HEK293 (cell line): ENCODE measurements around the gene INPP5F.

Experiments
- CTCF ChIA-PET: fragments of 350-600 bp; formaldehyde crosslinking; extraction: SDS; loops from one replicate; lab custom pipeline; 2021; ENCODE audit warnings: antibody characterized with exemption; lab: Yijun Ruan, JAX
- POLR2A ChIA-PET: fragments of 300-600 bp; formaldehyde crosslinking; extraction: SDS; loops from one replicate; lab custom pipeline; 2020; ENCODE audit warnings: antibody characterized with exemption, inconsistent platforms; lab: Yijun Ruan, JAX
- H3K27ac ChIP-seq: fragments of 200-500 bp; sonication (Bioruptor generic); 2 replicates; pipeline ENCODE4 v1.5.1; 2014; ENCODE audit warnings: low read depth, low read length, control low read depth, inconsistent platforms; ENCODE audit errors: extremely low read depth
- H3K36me3 ChIP-seq, 2 experiments: fragments of 200-500 bp in 1 of 2; sonication (Bioruptor generic) in 1 of 2; 1 replicate in 1 of 2; 2 replicates in 1 of 2; pipeline ENCODE4 v1.5.1; 2014 to 2017; ENCODE audit warnings: inconsistent platforms in 2 of 2, low read length in 2 of 2; ENCODE audit not compliant: control insufficient read depth in 2 of 2, insufficient read depth in 1 of 2
- H3K4me1 ChIP-seq: fragments of 200-500 bp; sonication (Bioruptor generic); 2 replicates; pipeline ENCODE4 v1.5.1; 2014; ENCODE audit warnings: mild to moderate bottlenecking, low read length, inconsistent platforms; ENCODE audit not compliant: control insufficient read depth, insufficient read depth
- H3K4me3 ChIP-seq: 2 replicates; pipeline ENCODE4 v1.5.1; 2011; ENCODE audit warnings: low read depth, mild to moderate bottlenecking, control low read depth, low read length, moderate library complexity
- H3K9me3 ChIP-seq: fragments of 200-500 bp; sonication (Bioruptor generic); 2 replicates; pipeline ENCODE4 v1.5.1; 2014; ENCODE audit warnings: low read depth, low read length, inconsistent platforms; ENCODE audit not compliant: control insufficient read depth, insufficient read depth
- GFI1B ChIP-seq: fragments of 450-650 bp; formaldehyde crosslinking; IDR thresholded peaks from 2 replicates; pipeline ENCODE4 v1.5.1; 2016; ENCODE audit warnings: missing biosample characterization, missing genetic modification characterization
- GLIS1 ChIP-seq: fragments of 450-650 bp; formaldehyde crosslinking; IDR thresholded peaks from 2 replicates; pipeline ENCODE4 v1.5.1; 2016; ENCODE audit warnings: missing biosample characterization, missing genetic modification characterization
- IKZF3 ChIP-seq: fragments of 450-650 bp; IDR thresholded peaks from 2 replicates; pipeline ENCODE4 v1.5.0; 2018; ENCODE audit warnings: missing biosample characterization, mild to moderate bottlenecking, missing genetic modification characterization, moderate library complexity
- KLF7 ChIP-seq: fragments of 450-650 bp; formaldehyde crosslinking; IDR thresholded peaks from 2 replicates; pipeline ENCODE4 v1.5.1; 2016; ENCODE audit warnings: missing biosample characterization, missing genetic modification characterization, borderline replicate concordance
- MYNN ChIP-seq: fragments of 450-650 bp; formaldehyde crosslinking; IDR thresholded peaks from 2 replicates; pipeline ENCODE4 v1.5.1; 2016; ENCODE audit warnings: missing biosample characterization, missing genetic modification characterization, borderline replicate concordance
- OSR2 ChIP-seq: fragments of 450-650 bp; formaldehyde crosslinking; IDR thresholded peaks from 2 replicates; pipeline ENCODE4 v1.5.1; 2016; ENCODE audit warnings: missing biosample characterization, missing genetic modification characterization
- PRDM6 ChIP-seq: fragments of 450-650 bp; formaldehyde crosslinking; IDR thresholded peaks from 2 replicates; pipeline ENCODE4 v1.5.1; 2017; ENCODE audit warnings: missing biosample characterization, missing genetic modification characterization
- REST ChIP-seq: fragments of 450-650 bp; formaldehyde crosslinking; IDR thresholded peaks from 2 replicates; pipeline ENCODE4 v1.5.1; 2016; ENCODE audit warnings: missing biosample characterization, missing genetic modification characterization
- ZFP3 ChIP-seq: fragments of 450-650 bp; formaldehyde crosslinking; IDR thresholded peaks from 2 replicates; pipeline ENCODE4 v1.5.1; 2016; ENCODE audit warnings: low read depth, missing biosample characterization, missing genetic modification characterization
- ZNF19 ChIP-seq: fragments of 450-650 bp; formaldehyde crosslinking; IDR thresholded peaks from 2 replicates; pipeline ENCODE4; 2016; ENCODE audit warnings: missing biosample characterization, missing genetic modification characterization, low read depth
- ZNF37A ChIP-seq: fragments of 450-650 bp; IDR thresholded peaks from 2 replicates; pipeline ENCODE4 v1.5.1; 2018; ENCODE audit warnings: missing biosample characterization, missing genetic modification characterization
- ZNF521 ChIP-seq: fragments of 450-650 bp; formaldehyde crosslinking; IDR thresholded peaks from 2 replicates; pipeline ENCODE4 v1.5.1; 2017; ENCODE audit warnings: missing biosample characterization, mild to moderate bottlenecking, missing genetic modification characterization
- ZNF549 ChIP-seq: fragments of 450-650 bp; IDR thresholded peaks from 2 replicates; pipeline ENCODE4 v1.5.1; 2018; ENCODE audit warnings: missing biosample characterization, missing genetic modification characterization, mild to moderate bottlenecking, inconsistent platforms, moderate library complexity
- ZNF600 ChIP-seq: fragments of 450-650 bp; formaldehyde crosslinking; IDR thresholded peaks from 2 replicates; pipeline ENCODE4 v1.5.1; 2016; ENCODE audit warnings: missing biosample characterization, missing genetic modification characterization
- ZNF626 ChIP-seq: fragments of 450-650 bp; sonication (Bioruptor Pico); formaldehyde crosslinking; IDR thresholded peaks from 2 replicates; pipeline ENCODE4 v1.5.1; 2018; ENCODE audit warnings: missing biosample characterization, missing genetic modification characterization, inconsistent platforms
- ZNF707 ChIP-seq: fragments of 450-650 bp; formaldehyde crosslinking; IDR thresholded peaks from 2 replicates; pipeline ENCODE4 v1.5.1; 2016; ENCODE audit warnings: missing biosample characterization, missing genetic modification characterization
- ZNF843 ChIP-seq: fragments of 450-650 bp; formaldehyde crosslinking; IDR thresholded peaks from 2 replicates; pipeline ENCODE4 v1.5.1; 2016; ENCODE audit warnings: missing biosample characterization, missing genetic modification characterization
- TF ChIP-seq, protein P1 (sequence below): fragments of 450-650 bp; formaldehyde crosslinking; conservative IDR thresholded peaks from 2 replicates; pipeline ENCODE4 v1.5.1; 2016; ENCODE audit warnings: low read depth, missing biosample characterization, missing genetic modification characterization

The INPP5F gene

GRCh38 chr10:119803264-119803663 is 77.4 kb downstream of the INPP5F start (continued):
- TF ChIP-seq ZNF600 (tag by site-specific recombination) (no peak), GFI1B (tag by site-specific recombination) (no peak), ZFP3 (tag by site-specific recombination) (no peak), MYNN (tag by site-specific recombination) (no peak), ZNF521 (no peak), ZNF37A (no peak), ZNF843 (tag by site-specific recombination) (no peak), PRDM6 (no peak), KLF7 (tag by site-specific recombination) (no peak), REST (tag by site-specific recombination) (no peak), ZNF707 (no peak), ZNF549 (tag by site-specific recombination) (no peak)

- ChIA-PET POLR2A (no interaction called here), CTCF (interaction anchor here (1.3 kb wide), 1 partner anchor 55 kb away, joined by 4 read pairs; no protein-coding TSS in a partner anchor)
- no peaks in the 10 kb centered on the region for H3K9me3 ChIP-seq
- no peaks in the 10 kb centered on the region for H3K4me1 ChIP-seq
- H3K36me3 ChIP-seq, result peaks cover 8 to 17% of the 10 kb centered on the region in 2 experiments
- TF ChIP-seq GLIS1 (peak; percentile 65), ZNF626 (tag by site-specific recombination) (no peak), IKZF3 (tag by site-specific recombination) (no peak), ZNF19 (tag by site-specific recombination) (no peak), PRDM6 (peak; percentile 31; the same call in 1 of the 2 replicates), OSR2 (tag by site-specific recombination) (no peak)
- TF ChIP-seq, protein P1, sequence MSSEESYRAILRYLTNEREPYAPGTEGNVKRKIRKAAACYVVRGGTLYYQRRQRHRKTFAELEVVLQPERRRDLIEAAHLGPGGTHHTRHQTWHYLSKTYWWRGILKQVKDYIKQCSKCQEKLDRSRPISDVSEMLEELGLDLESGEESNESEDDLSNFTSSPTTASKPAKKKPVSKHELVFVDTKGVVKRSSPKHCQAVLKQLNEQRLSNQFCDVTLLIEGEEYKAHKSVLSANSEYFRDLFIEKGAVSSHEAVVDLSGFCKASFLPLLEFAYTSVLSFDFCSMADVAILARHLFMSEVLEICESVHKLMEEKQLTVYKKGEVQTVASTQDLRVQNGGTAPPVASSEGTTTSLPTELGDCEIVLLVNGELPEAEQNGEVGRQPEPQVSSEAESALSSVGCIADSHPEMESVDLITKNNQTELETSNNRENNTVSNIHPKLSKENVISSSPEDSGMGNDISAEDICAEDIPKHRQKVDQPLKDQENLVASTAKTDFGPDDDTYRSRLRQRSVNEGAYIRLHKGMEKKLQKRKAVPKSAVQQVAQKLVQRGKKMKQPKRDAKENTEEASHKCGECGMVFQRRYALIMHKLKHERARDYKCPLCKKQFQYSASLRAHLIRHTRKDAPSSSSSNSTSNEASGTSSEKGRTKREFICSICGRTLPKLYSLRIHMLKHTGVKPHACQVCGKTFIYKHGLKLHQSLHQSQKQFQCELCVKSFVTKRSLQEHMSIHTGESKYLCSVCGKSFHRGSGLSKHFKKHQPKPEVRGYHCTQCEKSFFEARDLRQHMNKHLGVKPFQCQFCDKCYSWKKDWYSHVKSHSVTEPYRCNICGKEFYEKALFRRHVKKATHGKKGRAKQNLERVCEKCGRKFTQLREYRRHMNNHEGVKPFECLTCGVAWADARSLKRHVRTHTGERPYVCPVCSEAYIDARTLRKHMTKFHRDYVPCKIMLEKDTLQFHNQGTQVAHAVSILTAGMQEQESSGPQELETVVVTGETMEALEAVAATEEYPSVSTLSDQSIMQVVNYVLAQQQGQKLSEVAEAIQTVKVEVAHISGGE (tag by site-specific recombination), result no peak
- no peak overlapping the region for H3K4me3 ChIP-seq
- no peak overlapping the region for H3K27ac ChIP-seq
Measured at GRCh38 chr10:119805702-119806230, 79.9 kb downstream of the INPP5F start.
